ENCODE measurements around the gene PTPRC. TPM values are rescaled to one million over a fixed set of nuclear protein-coding genes. Genes with fewer than 3 reads are reported as not detected.

Gene PTPRC
- total RNA-seq, result not detected in 2 replicates
- long read RNA-seq, result 0 reads

GRCh38 chr1:198638894-198639635 lies at the start of gene PTPRC:
PTPRC (plus strand) TSS chr1:198639040; CDS start chr1:198639269, 229 bp downstream.
- Mint-ChIP-seq H3K27ac (ENCODE audit: unreplicated experiment) (no peak within 1 kb of the TSS), H3K4me3 (no peak within 1 kb of the TSS)

GRCh38 chr1:198590454-198590853 lies 48.4 kb upstream of the PTPRC start:
- H3K36me3 Mint-ChIP-seq (ENCODE audit: low read depth), result peaks cover 3% of the 10 kb centered on the region
- peaks cover 7% of the 10 kb centered on the region for H3K9me3 Mint-ChIP-seq
- TF ChIP-seq, protein P1, sequence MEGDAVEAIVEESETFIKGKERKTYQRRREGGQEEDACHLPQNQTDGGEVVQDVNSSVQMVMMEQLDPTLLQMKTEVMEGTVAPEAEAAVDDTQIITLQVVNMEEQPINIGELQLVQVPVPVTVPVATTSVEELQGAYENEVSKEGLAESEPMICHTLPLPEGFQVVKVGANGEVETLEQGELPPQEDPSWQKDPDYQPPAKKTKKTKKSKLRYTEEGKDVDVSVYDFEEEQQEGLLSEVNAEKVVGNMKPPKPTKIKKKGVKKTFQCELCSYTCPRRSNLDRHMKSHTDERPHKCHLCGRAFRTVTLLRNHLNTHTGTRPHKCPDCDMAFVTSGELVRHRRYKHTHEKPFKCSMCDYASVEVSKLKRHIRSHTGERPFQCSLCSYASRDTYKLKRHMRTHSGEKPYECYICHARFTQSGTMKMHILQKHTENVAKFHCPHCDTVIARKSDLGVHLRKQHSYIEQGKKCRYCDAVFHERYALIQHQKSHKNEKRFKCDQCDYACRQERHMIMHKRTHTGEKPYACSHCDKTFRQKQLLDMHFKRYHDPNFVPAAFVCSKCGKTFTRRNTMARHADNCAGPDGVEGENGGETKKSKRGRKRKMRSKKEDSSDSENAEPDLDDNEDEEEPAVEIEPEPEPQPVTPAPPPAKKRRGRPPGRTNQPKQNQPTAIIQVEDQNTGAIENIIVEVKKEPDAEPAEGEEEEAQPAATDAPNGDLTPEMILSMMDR (conservative IDR thresholded peaks at IDR 0.05), result no peak
- no peaks in the 10 kb centered on the region for H3K4me1 Mint-ChIP-seq
- no peak overlapping the region for H3K4me3 Mint-ChIP-seq
- DNase-seq (ENCODE audit: low read depth, low spot score), result no peak
- H3K27me3 Mint-ChIP-seq (ENCODE audit: low read depth), result no peaks in the 10 kb centered on the region
- peak overlapping the region; percentile 2 for H3K27ac Mint-ChIP-seq (ENCODE audit: unreplicated experiment)

More at GRCh38 chr1:198638894-198639635, at the start of gene PTPRC:
- H3K36me3 Mint-ChIP-seq (ENCODE audit: low read depth), result no peaks in the 10 kb centered on the region
- TF ChIP-seq, protein P1 (conservative IDR thresholded peaks at IDR 0.05), result no peak
- H3K9me3 Mint-ChIP-seq, result no peaks in the 10 kb centered on the region
- DNase-seq (ENCODE audit: low read depth, low spot score), result no peak
- H3K27me3 Mint-ChIP-seq (ENCODE audit: low read depth), result no peaks in the 10 kb centered on the region
- no peaks in the 10 kb centered on the region for H3K4me1 Mint-ChIP-seq

- Mint-ChIP-seq H3K27me3 (ENCODE audit: low read depth) (no peaks in the 10 kb centered on the region), H3K36me3 (ENCODE audit: low read depth) (no peaks in the 10 kb centered on the region), H3K4me1 (no peaks in the 10 kb centered on the region), H3K9me3 (peaks cover 3% of the 10 kb centered on the region), H3K4me3 (no peak overlapping the region), H3K27ac (ENCODE audit: unreplicated experiment) (no peak overlapping the region)
- TF ChIP-seq, protein P1 (conservative IDR thresholded peaks at IDR 0.05), result no peak
- DNase-seq (ENCODE audit: low read depth, low spot score), result no peak
These were observed 43.1 kb upstream of the PTPRC start for GRCh38 chr1:198595765-198596164.

- Mint-ChIP-seq H3K27ac (ENCODE audit: unreplicated experiment) (no peak overlapping the region), H3K4me3 (no peak overlapping the region), H3K9me3 (peaks cover 6% of the 10 kb centered on the region), H3K4me1 (no peaks in the 10 kb centered on the region), H3K36me3 (ENCODE audit: low read depth) (no peaks in the 10 kb centered on the region), H3K27me3 (ENCODE audit: low read depth) (no peaks in the 10 kb centered on the region)
- TF ChIP-seq, protein P1 (conservative IDR thresholded peaks at IDR 0.05), result no peak
- no peak for DNase-seq (ENCODE audit: low read depth, low spot score)
These were observed 41.0 kb upstream of the PTPRC start for GRCh38 chr1:198597690-198598430.

GRCh38 chr1:198598796-198599321 lies 40.0 kb upstream of the PTPRC start:
- TF ChIP-seq, protein P1 (conservative IDR thresholded peaks at IDR 0.05), result no peak
- Mint-ChIP-seq H3K27me3 (ENCODE audit: low read depth) (no peaks in the 10 kb centered on the region), H3K27ac (ENCODE audit: unreplicated experiment) (no peak overlapping the region), H3K4me3 (no peak overlapping the region), H3K36me3 (ENCODE audit: low read depth) (no peaks in the 10 kb centered on the region), H3K9me3 (peaks cover 8% of the 10 kb centered on the region), H3K4me1 (no peaks in the 10 kb centered on the region)
- DNase-seq (ENCODE audit: low read depth, low spot score), result no peak
